ENCODE data around the gene MSGN1. TPM values are rescaled to one million over a fixed set of nuclear protein-coding genes. Genes with fewer than 3 reads are reported as not detected.
A peak's percentile ranks its signal among the peaks of the same experiment; 100 is the strongest.

The MSGN1 gene
- total and polyA plus RNA-seq, 4 donors = not detected

DNA sequence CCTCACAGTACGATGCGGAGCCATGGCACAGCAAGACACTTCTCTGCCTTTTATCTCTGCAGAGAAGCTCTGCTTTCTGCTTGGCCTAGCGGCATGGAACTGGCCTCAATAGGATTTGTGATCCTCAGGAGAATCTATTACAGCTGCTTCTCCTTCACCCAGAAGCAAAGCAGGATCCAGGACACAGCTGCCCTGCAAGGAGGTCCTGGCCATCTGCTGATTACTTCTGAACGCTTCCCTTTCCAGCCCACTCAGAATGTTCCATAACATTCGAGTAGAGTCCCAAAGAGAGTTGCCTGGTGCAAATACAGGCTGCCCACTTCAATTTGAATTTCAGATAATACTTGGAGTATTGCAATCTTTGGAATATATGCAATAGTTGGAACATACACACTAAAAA lies 33.0 kb downstream of the MSGN1 start:
- DNase-seq (no peak), ATAC-seq (ENCODE audit: insufficient read depth, low FRiP score) (no peak)
- no peaks in the 10 kb centered on the region for H3K9me3 ChIP-seq (ENCODE audit: control insufficient read depth in 4 of 4, insufficient read depth in 3 of 4, low read length in 3 of 4)
- no peaks in the 10 kb centered on the region for H3K4me1 ChIP-seq (ENCODE audit: control insufficient read depth in 5 of 5, insufficient read depth in 5 of 5, low read length in 5 of 5)
- H3K4me3 ChIP-seq = no peak overlapping the region
- H3K9ac ChIP-seq (ENCODE audit: insufficient read depth in 1 of 2, low read length in 2 of 2) = no peak overlapping the region
- no peaks in the 10 kb centered on the region for H3K36me3 ChIP-seq (ENCODE audit: control insufficient read depth in 4 of 4, insufficient read depth in 4 of 4, low read length in 4 of 4)
- H3K27ac ChIP-seq (ENCODE audit: low read depth in 1 of 2, low read length in 1 of 2) = no peak overlapping the region
- WGBS, 2 donors = 83 to 84% methylated on average over 5 of the region's 5 CpGs
- TF ChIP-seq, protein P1, sequence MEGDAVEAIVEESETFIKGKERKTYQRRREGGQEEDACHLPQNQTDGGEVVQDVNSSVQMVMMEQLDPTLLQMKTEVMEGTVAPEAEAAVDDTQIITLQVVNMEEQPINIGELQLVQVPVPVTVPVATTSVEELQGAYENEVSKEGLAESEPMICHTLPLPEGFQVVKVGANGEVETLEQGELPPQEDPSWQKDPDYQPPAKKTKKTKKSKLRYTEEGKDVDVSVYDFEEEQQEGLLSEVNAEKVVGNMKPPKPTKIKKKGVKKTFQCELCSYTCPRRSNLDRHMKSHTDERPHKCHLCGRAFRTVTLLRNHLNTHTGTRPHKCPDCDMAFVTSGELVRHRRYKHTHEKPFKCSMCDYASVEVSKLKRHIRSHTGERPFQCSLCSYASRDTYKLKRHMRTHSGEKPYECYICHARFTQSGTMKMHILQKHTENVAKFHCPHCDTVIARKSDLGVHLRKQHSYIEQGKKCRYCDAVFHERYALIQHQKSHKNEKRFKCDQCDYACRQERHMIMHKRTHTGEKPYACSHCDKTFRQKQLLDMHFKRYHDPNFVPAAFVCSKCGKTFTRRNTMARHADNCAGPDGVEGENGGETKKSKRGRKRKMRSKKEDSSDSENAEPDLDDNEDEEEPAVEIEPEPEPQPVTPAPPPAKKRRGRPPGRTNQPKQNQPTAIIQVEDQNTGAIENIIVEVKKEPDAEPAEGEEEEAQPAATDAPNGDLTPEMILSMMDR (IDR thresholded peaks at IDR 0.05; ENCODE audit: control extremely low read depth, extremely low read depth) = no peak
- H3K27me3 ChIP-seq (ENCODE audit: control insufficient read depth in 3 of 3, insufficient read depth in 3 of 3, low read length in 2 of 3) = no peaks in the 10 kb centered on the region

DNA sequence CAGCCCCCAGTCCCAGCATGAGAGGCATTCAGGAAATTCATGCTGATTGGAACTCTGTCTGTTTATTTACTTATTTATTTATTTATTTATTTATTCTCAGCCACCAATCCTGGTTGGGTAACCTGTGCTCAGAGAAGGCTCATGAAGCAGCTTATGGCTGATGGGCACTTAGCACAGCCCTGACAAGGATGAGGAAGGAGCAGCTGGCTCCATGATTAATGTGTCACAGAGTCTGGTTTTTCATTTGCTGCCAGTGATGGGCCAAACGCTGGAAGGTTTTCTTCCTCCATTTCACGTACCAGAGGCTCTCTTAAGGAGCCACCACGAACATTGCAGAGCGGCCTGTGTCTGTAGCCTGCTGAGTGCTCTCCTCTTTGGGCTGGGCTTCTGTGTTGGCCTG lies 33.9 kb downstream of the MSGN1 start:
- no peak overlapping the region for H3K27ac ChIP-seq (ENCODE audit: low read depth in 1 of 2, low read length in 1 of 2)
- no peak for DNase-seq

DNA sequence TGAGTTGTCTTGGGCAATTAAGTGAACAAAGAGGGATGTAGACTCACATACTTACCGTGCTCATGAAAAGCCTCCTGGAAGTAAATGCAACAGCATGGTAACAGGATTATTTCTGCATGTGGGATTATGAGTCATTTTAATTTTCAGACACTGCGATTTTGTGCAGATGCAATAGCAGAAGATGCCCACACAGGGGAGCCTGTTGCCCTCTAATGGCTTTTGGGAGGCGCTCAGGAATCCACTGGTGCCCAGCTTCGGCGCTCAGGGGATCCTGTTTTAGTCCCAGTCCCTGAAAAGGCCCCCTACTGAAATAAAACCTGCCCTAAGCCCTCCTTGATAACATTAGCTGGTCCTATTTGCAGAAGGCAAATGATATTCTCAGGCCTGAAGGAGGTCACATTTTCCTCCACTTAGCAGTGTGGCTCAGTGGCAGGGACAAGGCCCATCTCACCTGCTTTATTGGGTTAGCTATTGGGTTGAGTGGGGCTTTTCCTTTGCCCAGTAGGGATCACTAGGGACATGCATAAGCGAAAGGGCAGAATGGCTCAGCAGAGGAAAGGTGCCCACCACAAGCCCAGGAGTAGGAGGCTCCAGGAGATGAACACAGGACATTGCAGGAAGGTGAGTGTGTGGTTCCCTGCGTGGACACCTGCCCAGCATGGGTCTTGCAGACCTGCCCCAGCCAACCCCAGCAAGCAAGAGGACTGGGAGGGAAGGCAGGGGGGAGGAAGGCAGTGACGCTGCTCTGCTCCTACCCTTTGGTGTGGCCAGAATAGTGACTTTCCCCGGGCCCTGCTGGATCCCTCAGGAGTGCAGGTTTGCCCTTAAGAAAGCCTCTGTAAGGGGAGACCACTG lies 35.7 kb downstream of the MSGN1 start:
- Histone ChIP-seq H3K27me3 (ENCODE audit: control insufficient read depth in 3 of 3, insufficient read depth in 3 of 3, low read length in 2 of 3) (no peaks in the 10 kb centered on the region), H3K36me3 (ENCODE audit: control insufficient read depth in 4 of 4, insufficient read depth in 4 of 4, low read length in 4 of 4) (no peaks in the 10 kb centered on the region), H3K9me3 (ENCODE audit: control insufficient read depth in 4 of 4, insufficient read depth in 3 of 4, low read length in 3 of 4) (peaks cover 0 to under 1% (median 0%) of the 10 kb centered on the region in 4 donors), H3K4me1 (ENCODE audit: control insufficient read depth in 5 of 5, insufficient read depth in 5 of 5, low read length in 5 of 5) (no peaks in the 10 kb centered on the region), H3K27ac (ENCODE audit: low read depth in 1 of 2, low read length in 1 of 2) (no peak overlapping the region), H3K4me3 (no peak overlapping the region), H3K9ac (ENCODE audit: insufficient read depth in 1 of 2, low read length in 2 of 2) (no peak overlapping the region)
- peak; percentile 57 to 68 (median 68) for DNase-seq
- TF ChIP-seq, protein P1 (IDR thresholded peaks at IDR 0.05; ENCODE audit: control extremely low read depth, extremely low read depth) = peak; percentile 83
- peak; percentile 86 for ATAC-seq (ENCODE audit: insufficient read depth, low FRiP score)
- WGBS, 2 donors = 43 to 47% methylated on average over 9 of the region's 9 CpGs

More for the DNA sequence above, 33.9 kb downstream of the MSGN1 start:
- no peak overlapping the region for H3K4me3 ChIP-seq
- no peak overlapping the region for H3K9ac ChIP-seq (ENCODE audit: insufficient read depth in 1 of 2, low read length in 2 of 2)
- no peaks in the 10 kb centered on the region for H3K27me3 ChIP-seq (ENCODE audit: control insufficient read depth in 3 of 3, insufficient read depth in 3 of 3, low read length in 2 of 3)
- ATAC-seq (ENCODE audit: insufficient read depth, low FRiP score) = no peak
- no peaks in the 10 kb centered on the region for H3K36me3 ChIP-seq (ENCODE audit: control insufficient read depth in 4 of 4, insufficient read depth in 4 of 4, low read length in 4 of 4)
- WGBS, 2 donors = 89 to 90% methylated on average over 4 of the region's 4 CpGs
- TF ChIP-seq, protein P1 (IDR thresholded peaks at IDR 0.05; ENCODE audit: control extremely low read depth, extremely low read depth) = no peak
- no peaks in the 10 kb centered on the region for H3K9me3 ChIP-seq (ENCODE audit: control insufficient read depth in 4 of 4, insufficient read depth in 3 of 4, low read length in 3 of 4)
- no peaks in the 10 kb centered on the region for H3K4me1 ChIP-seq (ENCODE audit: control insufficient read depth in 5 of 5, insufficient read depth in 5 of 5, low read length in 5 of 5)

Measured in lung (tissue), 12 donors.